ENCODE measurements around the gene ADAP2. TPM values are rescaled to one million over a fixed set of nuclear protein-coding genes. Genes with fewer than 3 reads are reported as not detected.
"Not testable (repeated sequence)": the region's sequence is repeated elsewhere in the genome, so short reads cannot be mapped to it uniquely, and the experiment has no call there.

ADAP2 gene
- total RNA-seq, 2 experiments from 2014 or later: 1.0 to 1.3 TPM

GRCh38 chr17:30920282-30920681 lies 1.5 kb upstream of the ADAP2 start:
- no peak for DNase-seq
- ChIA-PET POLR2A (no interaction called here), CTCF (no interaction called here)
- intact Hi-C loops (cut with micrococcal nuclease): no loop called here
- Mint-ChIP-seq H3K4me3 (no peak overlapping the region), H3K27me3 (peaks cover 32% of the 10 kb centered on the region), H3K27ac (no peak overlapping the region), H3K9me3 (no peaks in the 10 kb centered on the region), H3K4me1 (ENCODE audit: low read depth) (peaks cover 11% of the 10 kb centered on the region), H3K36me3 (no peaks in the 10 kb centered on the region)

GRCh38 chr17:30920683-30921543 lies 832 bp upstream of the ADAP2 start:
- CTCF ChIA-PET: no interaction called here

GRCh38 chr17:30922235-30923030 lies 688 bp downstream of the ADAP2 start:
- no peak for DNase-seq
- ChIA-PET POLR2A (interaction anchor here (0.5 kb wide), 1 partner anchor 84 kb away, joined by 3 read pairs; no protein-coding TSS in a partner anchor), CTCF (no interaction called here)
- H3K36me3 Mint-ChIP-seq: no peaks in the 10 kb centered on the region
- intact Hi-C loops (cut with micrococcal nuclease): no loop called here
- no peaks in the 10 kb centered on the region for H3K9me3 Mint-ChIP-seq
- no peak overlapping the region for H3K27ac Mint-ChIP-seq
- H3K4me3 Mint-ChIP-seq: peak overlapping the region; percentile 49
- peaks cover 44% of the 10 kb centered on the region for H3K27me3 Mint-ChIP-seq
- H3K4me1 Mint-ChIP-seq (ENCODE audit: low read depth): peaks cover 11% of the 10 kb centered on the region

More at GRCh38 chr17:30920683-30921543, 832 bp upstream of the ADAP2 start:
- Mint-ChIP-seq H3K4me3 (no peak overlapping the region), H3K9me3 (no peaks in the 10 kb centered on the region), H3K27me3 (peaks cover 32% of the 10 kb centered on the region), H3K27ac (no peak overlapping the region), H3K4me1 (ENCODE audit: low read depth) (peaks cover 11% of the 10 kb centered on the region), H3K36me3 (no peaks in the 10 kb centered on the region)
- no peak for DNase-seq
- POLR2A ChIA-PET: interaction anchor here (0.5 kb wide), 1 partner anchor 18 kb away, joined by 4 read pairs; no protein-coding TSS in a partner anchor
- intact Hi-C loops (cut with micrococcal nuclease): no loop called here

GRCh38 chr17:30924341-30924740 lies 2.6 kb downstream of the ADAP2 start:
- CTCF ChIA-PET: no interaction called here
- no peak overlapping the region for H3K4me3 Mint-ChIP-seq
- intact Hi-C loops (cut with micrococcal nuclease): no loop called here
- H3K36me3 Mint-ChIP-seq: no peaks in the 10 kb centered on the region
- H3K27ac Mint-ChIP-seq: no peak overlapping the region
- no peaks in the 10 kb centered on the region for H3K9me3 Mint-ChIP-seq
- H3K27me3 Mint-ChIP-seq: peaks cover 46% of the 10 kb centered on the region
- POLR2A ChIA-PET: no interaction called here
- no peak for DNase-seq
- peaks cover 11% of the 10 kb centered on the region for H3K4me1 Mint-ChIP-seq (ENCODE audit: low read depth)

GRCh38 chr17:30926516-30926915 lies 4.8 kb downstream of the ADAP2 start:
- no peak for DNase-seq
- ChIA-PET POLR2A (no interaction called here), CTCF (no interaction called here)
- intact Hi-C loops (cut with micrococcal nuclease): no loop called here
- Mint-ChIP-seq H3K27ac (no peak overlapping the region), H3K9me3 (no peaks in the 10 kb centered on the region), H3K4me1 (ENCODE audit: low read depth) (peaks cover 7% of the 10 kb centered on the region), H3K27me3 (peaks cover 30% of the 10 kb centered on the region), H3K4me3 (no peak overlapping the region), H3K36me3 (no peaks in the 10 kb centered on the region)

- no peaks in the 10 kb centered on the region for H3K9me3 Mint-ChIP-seq
- POLR2A ChIA-PET: no interaction called here
- peaks cover 2% of the 10 kb centered on the region for H3K4me1 Mint-ChIP-seq (ENCODE audit: low read depth)
- H3K36me3 Mint-ChIP-seq: no peaks in the 10 kb centered on the region
- H3K27ac Mint-ChIP-seq: no peak overlapping the region
- no peak overlapping the region for H3K4me3 Mint-ChIP-seq
- CTCF ChIA-PET: no interaction called here
- DNase-seq: no peak
- peaks cover 24% of the 10 kb centered on the region for H3K27me3 Mint-ChIP-seq
- intact Hi-C loops (cut with micrococcal nuclease): no loop called here
Observed at GRCh38 chr17:30927756-30928155, 6.0 kb downstream of the ADAP2 start.

- H3K4me3 Mint-ChIP-seq: no peak overlapping the region
- H3K4me1 Mint-ChIP-seq (ENCODE audit: low read depth): no peaks in the 10 kb centered on the region
- intact Hi-C loops (cut with micrococcal nuclease): no loop called here
- no peaks in the 10 kb centered on the region for H3K36me3 Mint-ChIP-seq
- DNase-seq: no peak
- H3K27me3 Mint-ChIP-seq: peaks cover 19% of the 10 kb centered on the region
- ChIA-PET CTCF (no interaction called here), POLR2A (no interaction called here)
- no peaks in the 10 kb centered on the region for H3K9me3 Mint-ChIP-seq
- no peak overlapping the region for H3K27ac Mint-ChIP-seq
Observed at GRCh38 chr17:30928584-30928983, 6.8 kb downstream of the ADAP2 start.

GRCh38 chr17:30929081-30929633 lies 7.4 kb downstream of the ADAP2 start:
- intact Hi-C loops (cut with micrococcal nuclease): no loop called here
- Mint-ChIP-seq H3K36me3 (no peaks in the 10 kb centered on the region), H3K27ac (no peak overlapping the region), H3K27me3 (peaks cover 18% of the 10 kb centered on the region), H3K9me3 (no peaks in the 10 kb centered on the region), H3K4me3 (no peak overlapping the region), H3K4me1 (ENCODE audit: low read depth) (no peaks in the 10 kb centered on the region)
- ChIA-PET POLR2A (no interaction called here), CTCF (no interaction called here)
- no peak for DNase-seq

- not testable (repeated sequence) for DNase-seq
- CTCF ChIA-PET: interaction anchor here (0.6 kb wide), 1 partner anchor 802 kb away, joined by 3 read pairs; no protein-coding TSS in a partner anchor
Observed at GRCh38 chr17:30929861-30930260, 8.1 kb downstream of the ADAP2 start.

GRCh38 chr17:30930495-30930894 lies 8.8 kb downstream of the ADAP2 start:
- ChIA-PET CTCF (interaction anchor here (0.6 kb wide), 1 partner anchor 802 kb away, joined by 3 read pairs; no protein-coding TSS in a partner anchor), POLR2A (no interaction called here)
- intact Hi-C loops (cut with micrococcal nuclease): no loop called here
- H3K27me3 Mint-ChIP-seq: peaks cover 14% of the 10 kb centered on the region
- H3K9me3 Mint-ChIP-seq: no peaks in the 10 kb centered on the region
- no peak overlapping the region for H3K4me3 Mint-ChIP-seq
- H3K36me3 Mint-ChIP-seq: no peaks in the 10 kb centered on the region
- no peaks in the 10 kb centered on the region for H3K4me1 Mint-ChIP-seq (ENCODE audit: low read depth)
- H3K27ac Mint-ChIP-seq: no peak overlapping the region
- DNase-seq: no peak

More at GRCh38 chr17:30929861-30930260, 8.1 kb downstream of the ADAP2 start:
- H3K4me1 Mint-ChIP-seq (ENCODE audit: low read depth); H3K36me3 Mint-ChIP-seq; H3K9me3 Mint-ChIP-seq; H3K4me3 Mint-ChIP-seq; POLR2A ChIA-PET; intact Hi-C loops (cut with micrococcal nuclease); H3K27ac Mint-ChIP-seq: not testable (repeated sequence)
- peaks cover 14% of the 10 kb centered on the region for H3K27me3 Mint-ChIP-seq

GRCh38 chr17:30931582-30931981 lies 9.8 kb downstream of the ADAP2 start:
- intact Hi-C loops (cut with micrococcal nuclease): not testable (repeated sequence)

GRCh38 chr17:30933966-30934365 lies 12.2 kb downstream of the ADAP2 start:
- Mint-ChIP-seq H3K4me3 (no peak overlapping the region), H3K27me3 (no peaks in the 10 kb centered on the region), H3K4me1 (ENCODE audit: low read depth) (peaks cover 4% of the 10 kb centered on the region), H3K27ac (no peak overlapping the region), H3K36me3 (no peaks in the 10 kb centered on the region), H3K9me3 (no peaks in the 10 kb centered on the region)
- CTCF ChIA-PET: no interaction called here
- intact Hi-C loops (cut with micrococcal nuclease): no loop called here
- no peak for DNase-seq
- POLR2A ChIA-PET: no interaction called here

More at GRCh38 chr17:30931582-30931981, 9.8 kb downstream of the ADAP2 start:
- CTCF ChIA-PET; DNase-seq; H3K27me3 Mint-ChIP-seq; H3K27ac Mint-ChIP-seq; H3K4me1 Mint-ChIP-seq (ENCODE audit: low read depth); H3K36me3 Mint-ChIP-seq; H3K4me3 Mint-ChIP-seq; H3K9me3 Mint-ChIP-seq; POLR2A ChIA-PET: not testable (repeated sequence)

Data from activated CD4-positive, alpha-beta memory T cell treated with anti-CD3 and anti-CD28 coated beads for 36 hours (primary cell).